Activated CD8-positive, alpha-beta memory T cell treated with anti-CD3 and anti-CD28 coated beads, Interleukin-2, amount 10 ng/mL, durations not matched to agents 7 days and 5 days (primary cell): ENCODE results near the gene TNFSF13. TPM values are rescaled to one million over a fixed set of nuclear protein-coding genes. Genes with fewer than 3 reads are reported as not detected.

Source experiments
- ATAC-seq: fragments of 150-1000 bp; cut with Tn5 transposase; one replicate; pipeline ENCODE4 v1.10.0; 2021; ENCODE audit warnings: moderate library complexity
- CTCF ChIA-PET: fragments of 350-600 bp; sonication (Branson Sonifier 250); formaldehyde crosslinking; loops from one replicate; lab custom pipeline; 2021; ENCODE audit warnings: antibody characterized with exemption; lab: Charles Lee
- DNase-seq: peaks from one replicate; pipeline ENCODE4 v3.0.0-alpha.2; 2020
- H3K27ac Mint-ChIP-seq: one replicate; pipeline ENCODE4 v1.8.0; 2021; ENCODE audit warnings: mild to moderate bottlenecking, mixed read lengths
- H3K27me3 Mint-ChIP-seq: one replicate; pipeline ENCODE4 v1.8.0; 2021; ENCODE audit warnings: mixed read lengths
- H3K36me3 Mint-ChIP-seq: one replicate; pipeline ENCODE4 v1.8.0; 2021; ENCODE audit warnings: mild to moderate bottlenecking, mixed read lengths
- H3K4me1 Mint-ChIP-seq: one replicate; pipeline ENCODE4 v1.8.0; 2021; ENCODE audit warnings: mixed read lengths
- H3K4me3 Mint-ChIP-seq: one replicate; pipeline ENCODE4 v1.8.0; 2021; ENCODE audit warnings: mild to moderate bottlenecking, moderate library complexity, mixed read lengths
- H3K9me3 Mint-ChIP-seq: one replicate; pipeline ENCODE4 v1.8.0; 2022; ENCODE audit warnings: low read depth, mixed read lengths
- total RNA-seq, 2 experiments: library from RNA; stranded (reverse); gene quantifications; one replicate each; pipeline ENCODE4 v1.2.3, GENCODE V29; 2021

TNFSF13 gene
- total RNA-seq, result 1 to 10 TPM; 2.2 to 2.5 TPM

DNA sequence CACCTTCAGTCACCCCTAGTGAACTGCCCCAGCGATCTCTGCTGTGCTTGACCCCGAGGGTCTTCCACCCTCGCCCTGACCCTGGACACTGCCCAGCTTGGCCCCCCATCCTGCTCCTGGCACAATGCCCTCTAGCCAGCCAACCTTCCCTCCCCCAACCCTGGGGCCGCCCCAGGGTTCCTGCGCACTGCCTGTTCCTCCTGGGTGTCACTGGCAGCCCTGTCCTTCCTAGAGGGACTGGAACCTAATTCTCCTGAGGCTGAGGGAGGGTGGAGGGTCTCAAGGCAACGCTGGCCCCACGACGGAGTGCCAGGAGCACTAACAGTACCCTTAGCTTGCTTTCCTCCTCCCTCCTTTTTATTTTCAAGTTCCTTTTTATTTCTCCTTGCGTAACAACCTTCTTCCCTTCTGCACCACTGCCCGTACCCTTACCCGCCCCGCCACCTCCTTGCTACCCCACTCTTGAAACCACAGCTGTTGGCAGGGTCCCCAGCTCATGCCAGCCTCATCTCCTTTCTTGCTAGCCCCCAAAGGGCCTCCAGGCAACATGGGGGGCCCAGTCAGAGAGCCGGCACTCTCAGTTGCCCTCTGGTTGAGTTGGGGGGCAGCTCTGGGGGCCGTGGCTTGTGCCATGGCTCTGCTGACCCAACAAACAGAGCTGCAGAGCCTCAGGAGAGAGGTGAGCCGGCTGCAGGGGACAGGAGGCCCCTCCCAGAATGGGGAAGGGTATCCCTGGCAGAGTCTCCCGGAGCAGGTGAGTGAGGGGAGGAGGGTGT, at the start of gene TNFSF13:
TSS of gene TNFSF13 (plus strand) at position 207 of the 776 bp plus-strand sequence. CDS start at position 497, 290 bp downstream.
- Mint-ChIP-seq H3K27ac (peak within 1 kb of the TSS; percentile 68), H3K36me3 (peaks cover 10% of the 10 kb centered on the region), H3K4me1 (peaks cover 52% of the 10 kb centered on the region), H3K9me3 (no peaks in the 10 kb centered on the region), H3K4me3 (no peak within 1 kb of the TSS), H3K27me3 (no peaks in the 10 kb centered on the region)
- ATAC-seq (no peak), DNase-seq (no peak)
- CTCF ChIA-PET, result interaction anchor here (0.7 to 5.4 kb wide), 5 partner anchors 9 to 203 kb away, joined by 3 to 172 read pairs (median 4); partner anchors contain the start of gene TNFSF12

GRCh38 chr17:7508846-7509245, 49.7 kb upstream of the TNFSF13 start:
- no peaks in the 10 kb centered on the region for H3K9me3 Mint-ChIP-seq
- CTCF ChIA-PET, result interaction anchor here (3.2 kb wide), 1 partner anchor 52 kb away, joined by 17 read pairs; no protein-coding TSS in a partner anchor
- H3K4me1 Mint-ChIP-seq, result no peaks in the 10 kb centered on the region
- no peak overlapping the region for H3K4me3 Mint-ChIP-seq
- H3K27ac Mint-ChIP-seq, result no peak overlapping the region
- peaks cover 65% of the 10 kb centered on the region for H3K36me3 Mint-ChIP-seq
- no peaks in the 10 kb centered on the region for H3K27me3 Mint-ChIP-seq
- DNase-seq (no peak), ATAC-seq (no peak)

- Mint-ChIP-seq H3K27me3 (no peaks in the 10 kb centered on the region), H3K36me3 (peaks cover 66% of the 10 kb centered on the region), H3K27ac (no peak overlapping the region), H3K4me1 (no peaks in the 10 kb centered on the region), H3K9me3 (no peaks in the 10 kb centered on the region), H3K4me3 (no peak overlapping the region)
- no peak for ATAC-seq
- DNase-seq, result no peak
- CTCF ChIA-PET, result interaction anchor here (3.2 kb wide), 1 partner anchor 51 kb away, joined by 17 read pairs; no protein-coding TSS in a partner anchor
These were observed 48.6 kb upstream of the TNFSF13 start for GRCh38 chr17:7509937-7510336.

GRCh38 chr17:7511108-7511507, 47.4 kb upstream of the TNFSF13 start:
- H3K36me3 Mint-ChIP-seq, result peaks cover 60% of the 10 kb centered on the region
- ATAC-seq, result no peak
- DNase-seq, result no peak
- H3K4me3 Mint-ChIP-seq, result no peak overlapping the region
- no peaks in the 10 kb centered on the region for H3K27me3 Mint-ChIP-seq
- H3K9me3 Mint-ChIP-seq, result no peaks in the 10 kb centered on the region
- H3K27ac Mint-ChIP-seq, result no peak overlapping the region
- CTCF ChIA-PET, result interaction anchor here (1.3 to 10.7 kb wide), 2 partner anchors 48 to 177 kb away, joined by 3 to 172 read pairs; partner anchors contain the start of genes SENP3, TNFSF13 and WRAP53
- no peaks in the 10 kb centered on the region for H3K4me1 Mint-ChIP-seq

GRCh38 chr17:7512105-7512504, 46.4 kb upstream of the TNFSF13 start:
- Mint-ChIP-seq H3K9me3 (no peaks in the 10 kb centered on the region), H3K4me3 (no peak overlapping the region), H3K36me3 (peaks cover 51% of the 10 kb centered on the region), H3K27ac (no peak overlapping the region), H3K4me1 (no peaks in the 10 kb centered on the region), H3K27me3 (no peaks in the 10 kb centered on the region)
- no peak for ATAC-seq
- CTCF ChIA-PET, result interaction anchor here (0.7 to 10.7 kb wide), 2 partner anchors 47 to 50 kb away, joined by 3 to 172 read pairs; partner anchors contain the start of genes SENP3 and TNFSF13
- DNase-seq, result no peak

GRCh38 chr17:7512824-7513540, 45.6 kb upstream of the TNFSF13 start:
- ATAC-seq (no peak), DNase-seq (no peak)
- Mint-ChIP-seq H3K4me1 (no peaks in the 10 kb centered on the region), H3K36me3 (peaks cover 49% of the 10 kb centered on the region), H3K4me3 (no peak overlapping the region), H3K27ac (no peak overlapping the region), H3K27me3 (no peaks in the 10 kb centered on the region), H3K9me3 (no peaks in the 10 kb centered on the region)
- CTCF ChIA-PET, result interaction anchor here (0.6 to 10.7 kb wide), 12 partner anchors 26 to 183 kb away, joined by 3 to 172 read pairs (median 4); partner anchors contain the start of genes CD68, NEURL4, SENP3 and SOX15

DNA sequence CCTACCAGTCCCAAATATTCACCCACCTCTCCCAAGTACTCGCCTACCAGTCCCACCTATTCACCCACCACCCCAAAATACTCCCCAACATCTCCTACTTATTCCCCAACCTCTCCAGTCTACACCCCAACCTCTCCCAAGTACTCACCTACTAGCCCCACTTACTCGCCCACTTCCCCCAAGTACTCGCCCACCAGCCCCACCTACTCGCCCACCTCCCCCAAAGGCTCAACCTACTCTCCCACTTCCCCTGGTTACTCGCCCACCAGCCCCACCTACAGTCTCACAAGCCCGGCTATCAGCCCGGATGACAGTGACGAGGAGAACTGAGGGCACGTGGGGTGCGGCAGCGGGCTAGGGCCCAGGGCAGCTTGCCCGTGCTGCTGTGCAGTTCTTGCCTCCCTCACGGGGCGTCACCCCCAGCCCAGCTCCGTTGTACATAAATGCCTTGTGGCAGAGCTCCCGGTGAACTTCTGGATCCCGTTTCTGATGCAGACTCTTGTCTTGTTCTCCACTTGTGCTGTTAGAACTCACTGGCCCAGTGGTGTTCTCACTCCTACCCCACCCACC, 44.6 kb upstream of the TNFSF13 start:
- Mint-ChIP-seq H3K27ac (no peak overlapping the region), H3K4me1 (no peaks in the 10 kb centered on the region), H3K27me3 (no peaks in the 10 kb centered on the region), H3K9me3 (no peaks in the 10 kb centered on the region), H3K4me3 (no peak overlapping the region), H3K36me3 (peaks cover 39% of the 10 kb centered on the region)
- DNase-seq (no peak), ATAC-seq (no peak)
- CTCF ChIA-PET, result interaction anchor here (0.6 to 10.7 kb wide), 20 partner anchors 17 to 184 kb away, joined by 3 to 172 read pairs (median 4); partner anchors contain the start of genes CD68, NEURL4, SENP3 and TMEM95

- no peaks in the 10 kb centered on the region for H3K4me1 Mint-ChIP-seq
These were observed 42.5 kb upstream of the TNFSF13 start for GRCh38 chr17:7515911-7516610.

DNA sequence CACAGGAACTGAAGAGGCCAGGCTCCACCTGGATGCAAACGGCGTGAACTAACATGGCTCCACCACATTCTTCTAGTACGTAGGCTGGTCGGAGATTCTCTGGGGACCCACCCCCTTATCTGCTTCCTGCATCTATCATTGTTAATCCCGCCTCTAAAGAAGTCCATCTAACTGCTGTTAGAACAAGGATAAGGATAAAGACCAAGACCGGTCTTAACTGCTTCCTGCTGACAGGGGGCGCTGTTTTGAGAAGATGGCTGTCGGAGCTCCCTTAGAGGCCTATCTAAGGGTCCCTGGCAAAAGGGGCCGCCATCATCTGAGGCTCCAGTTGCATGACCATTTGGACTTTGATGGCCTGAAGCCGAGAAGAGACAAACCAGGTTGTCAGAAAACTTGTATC, 35.5 kb upstream of the TNFSF13 start:
- CTCF ChIA-PET, result interaction anchor here (0.8 to 2.2 kb wide), 13 partner anchors 9 to 167 kb away, joined by 3 to 24 read pairs (median 4); partner anchors contain the start of gene WRAP53
- no peak overlapping the region for H3K27ac Mint-ChIP-seq
- H3K4me3 Mint-ChIP-seq, result no peak overlapping the region
- ATAC-seq, result peak; percentile 60
- peaks cover 7% of the 10 kb centered on the region for H3K9me3 Mint-ChIP-seq
- H3K36me3 Mint-ChIP-seq, result peaks cover 10% of the 10 kb centered on the region
- H3K4me1 Mint-ChIP-seq, result peaks cover 2% of the 10 kb centered on the region
- DNase-seq, result peak; percentile 50
- H3K27me3 Mint-ChIP-seq, result no peaks in the 10 kb centered on the region

More at GRCh38 chr17:7515911-7516610, 42.5 kb upstream of the TNFSF13 start:
- no peak for DNase-seq
- no peaks in the 10 kb centered on the region for H3K27me3 Mint-ChIP-seq
- peaks cover 27% of the 10 kb centered on the region for H3K36me3 Mint-ChIP-seq
- CTCF ChIA-PET, result interaction anchor here (0.7 to 10.7 kb wide), 13 partner anchors 11 to 172 kb away, joined by 3 to 172 read pairs (median 5); partner anchors contain the start of genes SENP3, SOX15 and TNFSF13
- no peak for ATAC-seq
- H3K27ac Mint-ChIP-seq, result no peak overlapping the region
- H3K9me3 Mint-ChIP-seq, result no peaks in the 10 kb centered on the region
- H3K4me3 Mint-ChIP-seq, result no peak overlapping the region

DNA sequence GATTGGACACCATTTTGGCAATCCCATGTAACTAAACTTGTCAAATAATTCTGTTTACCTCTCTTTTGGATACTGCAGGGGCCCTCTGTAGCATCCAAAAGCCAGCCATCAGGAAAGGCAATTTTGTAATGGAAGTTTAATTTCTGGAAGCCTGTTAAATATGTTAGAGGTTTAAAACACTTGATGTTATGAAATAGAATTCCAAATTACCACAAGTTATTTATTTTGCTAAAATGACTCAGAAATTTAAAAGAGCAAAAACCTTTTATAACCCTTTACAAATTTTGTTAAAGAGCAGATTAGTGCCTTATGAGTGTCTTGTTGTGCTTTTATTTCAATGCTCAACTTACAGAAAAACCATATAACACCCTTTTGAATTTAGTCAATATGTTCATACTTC, 29.7 kb upstream of the TNFSF13 start:
- CTCF ChIA-PET, result no interaction called here
- H3K9me3 Mint-ChIP-seq, result peaks cover 11% of the 10 kb centered on the region
- no peak for DNase-seq
- no peaks in the 10 kb centered on the region for H3K4me1 Mint-ChIP-seq
- no peak overlapping the region for H3K4me3 Mint-ChIP-seq
- no peaks in the 10 kb centered on the region for H3K27me3 Mint-ChIP-seq
- H3K27ac Mint-ChIP-seq, result no peak overlapping the region
- peaks cover 11% of the 10 kb centered on the region for H3K36me3 Mint-ChIP-seq
- no peak for ATAC-seq

DNA sequence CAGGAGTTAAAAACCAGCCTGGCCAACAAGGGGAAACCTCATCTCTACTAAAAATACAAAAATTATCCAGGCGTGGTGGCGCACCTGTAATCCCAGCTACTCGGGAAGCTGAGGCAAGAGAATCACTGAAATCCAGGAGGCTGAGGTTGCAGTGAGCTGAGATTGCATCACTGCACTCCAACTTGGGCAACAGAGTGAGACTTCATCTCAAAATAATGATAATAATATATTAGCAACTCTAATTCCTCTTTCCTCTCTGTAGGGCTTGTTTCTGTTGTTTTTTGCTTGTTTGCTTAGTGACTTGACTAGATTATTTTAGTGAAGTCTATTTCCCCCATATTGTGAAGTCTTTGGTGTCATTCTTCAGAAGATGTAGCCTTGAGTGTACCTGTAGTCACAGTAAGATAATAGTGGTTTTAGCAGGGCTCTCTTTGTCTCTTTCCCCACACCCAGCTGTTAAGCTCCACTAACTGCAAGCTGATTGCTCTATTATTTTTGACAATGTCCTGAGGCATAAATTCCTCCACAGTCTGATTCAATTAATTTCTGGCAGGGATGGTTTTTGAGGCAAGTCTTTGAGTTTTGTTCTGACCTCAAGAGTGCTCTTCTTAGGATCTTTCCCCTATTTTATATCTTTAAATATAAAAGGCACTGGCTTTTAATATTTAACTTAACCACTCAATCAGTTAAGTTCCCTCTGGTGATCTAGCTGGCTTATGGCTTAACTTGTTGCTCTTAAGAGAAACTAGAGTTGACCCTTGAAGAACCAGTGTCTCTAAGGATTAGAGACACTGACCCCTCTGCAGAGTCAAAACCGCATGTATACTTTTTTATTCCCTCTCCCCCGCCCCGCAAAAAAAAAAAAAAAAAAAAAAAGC, 28.3 kb upstream of the TNFSF13 start:
- no peak for ATAC-seq
- Mint-ChIP-seq H3K36me3 (peaks cover 11% of the 10 kb centered on the region), H3K9me3 (peaks cover 11% of the 10 kb centered on the region), H3K27me3 (no peaks in the 10 kb centered on the region), H3K27ac (no peak overlapping the region), H3K4me1 (no peaks in the 10 kb centered on the region), H3K4me3 (no peak overlapping the region)
- no peak for DNase-seq
- CTCF ChIA-PET, result interaction anchor here (1.2 kb wide), 1 partner anchor 15 kb away, joined by 5 read pairs; no protein-coding TSS in a partner anchor
